HepG2 (cell line): Measurements from ENCODE around the gene CRAMP1. TPM values are rescaled to one million over a fixed set of nuclear protein-coding genes. Genes with fewer than 3 reads are reported as not detected.

Experiments
- ATAC-seq: fragments of 200-7000 bp; cut with Tn5 transposase; 3 replicates; pipeline ENCODE4 v1.9.1; 2020; ENCODE audit warnings: mild to moderate bottlenecking, moderate library complexity
- BruUV-seq: library from RNA; stranded (reverse); fragments of 400-500 nt; replicated peaks from 2 replicates; lab custom pipeline; 2021; lab: Mats Ljungman, UMichigan
- CTCF ChIA-PET: fragments of 300-600 bp; formaldehyde crosslinking; extraction: SDS; loops from one replicate; lab custom pipeline; 2021; ENCODE audit warnings: low total read pairs, inconsistent platforms, low intra/inter-chr PET ratio; lab: Yijun Ruan, JAX
- POLR2A ChIA-PET: fragments of 350-600 bp; sonication (Branson Sonifier 250); formaldehyde crosslinking; loops from one replicate; lab custom pipeline; 2020; ENCODE audit warnings: antibody characterized with exemption, inconsistent platforms; lab: Yijun Ruan, JAX
- DNase-seq: peaks from one replicate; pipeline ENCODE4 v3.0.0-alpha.2; 2015; ENCODE audit warnings: low spot score
- FAIRE-seq: peaks from 3 replicates; lab custom pipeline; 2011; peaks lifted over from hg19 to GRCh38; lab: Jason Lieb, UNC
- H2AFZ ChIP-seq: one replicate; pipeline ENCODE4 v1.6.1; 2011; ENCODE audit warnings: low read length, inconsistent platforms
- H3K27ac ChIP-seq: fragments of 300-600 bp; 3 replicates; pipeline ENCODE4 v1.8.0; 2011; ENCODE audit warnings: mixed run types, mild to moderate bottlenecking, mixed read lengths, low read length, inconsistent platforms; ENCODE audit not compliant: insufficient read depth; ENCODE audit errors: extremely low read length
- H3K27me3 ChIP-seq, 2 experiments: fragments of 200-600 bp in 1 of 2; 2 replicates in 1 of 2; 3 replicates in 1 of 2; pipeline versions ENCODE4 v1.6.0 to v1.8.0; 2011; ENCODE audit warnings: low read length in 2 of 2, mild to moderate bottlenecking in 2 of 2, moderate library complexity in 2 of 2, inconsistent platforms in 1 of 2; ENCODE audit not compliant: insufficient read depth in 2 of 2, control insufficient read depth in 1 of 2
- H3K36me3 ChIP-seq, 2 experiments: fragments of 200-600 bp in 1 of 2; replicated peaks in 1 of 2; 2 replicates in 1 of 2; 3 replicates in 1 of 2; pipeline versions ENCODE4 v1.5.1 to v1.8.0; 2011; ENCODE audit warnings: low read length in 2 of 2, inconsistent platforms in 1 of 2; ENCODE audit not compliant: insufficient read depth in 2 of 2, control insufficient read depth in 1 of 2
- H3K4me1 ChIP-seq: 2 replicates; pipeline ENCODE4 v1.5.1; 2012; ENCODE audit warnings: low read length, inconsistent platforms; ENCODE audit not compliant: insufficient read depth
- H3K4me2 ChIP-seq: 2 replicates; pipeline ENCODE4 v1.6.0; 2011; ENCODE audit warnings: low read depth, low read length, inconsistent platforms
- H3K4me3 ChIP-seq, 3 experiments: fragments of 200-600 bp in 1 of 3; sonication (generic), shearing (Covaris generic) in 1 of 3; replicated peaks in 1 of 3; 2 replicates each; pipeline ENCODE4 v1.5.1; 2011 to 2016; ENCODE audit warnings: low read length in 3 of 3, inconsistent platforms in 2 of 3, low read depth in 2 of 3, mild to moderate bottlenecking in 2 of 3, control low read depth in 1 of 3, mixed read lengths in 1 of 3; ENCODE audit not compliant: insufficient read depth in 1 of 3
- H3K79me2 ChIP-seq: one replicate; pipeline ENCODE4 v1.6.1; 2011; ENCODE audit warnings: low read length, inconsistent platforms; ENCODE audit not compliant: insufficient read depth
- H3K9ac ChIP-seq: 2 replicates; pipeline ENCODE4 v1.6.0; 2011; ENCODE audit warnings: mild to moderate bottlenecking, low read depth, low read length, inconsistent platforms; ENCODE audit not compliant: insufficient read depth
- H3K9me3 ChIP-seq: 2 replicates; pipeline ENCODE4 v1.5.1; 2012; ENCODE audit warnings: mild to moderate bottlenecking, low read length
- H4K20me1 ChIP-seq: 2 replicates; pipeline ENCODE4 v1.6.0; 2011; ENCODE audit warnings: inconsistent platforms, mild to moderate bottlenecking, low read length, moderate library complexity; ENCODE audit not compliant: insufficient read depth
- AGO2 ChIP-seq: fragments of 200-400 bp; formaldehyde crosslinking; optimal IDR thresholded peaks from 2 replicates; pipeline ENCODE3; 2017; ENCODE audit warnings: mild to moderate bottlenecking, low read depth, low read length, moderate library complexity
- GTF2F1 ChIP-seq: fragments of 150-350 bp; IDR thresholded peaks from 2 replicates; pipeline ENCODE4 v1.6.1; 2014; ENCODE audit warnings: low read length
- NBN ChIP-seq: fragments of 450-650 bp; conservative IDR thresholded peaks from 2 replicates; pipeline ENCODE4 v1.6.1; 2017
- RARA ChIP-seq: IDR thresholded peaks from 2 replicates; pipeline ENCODE4 v1.6.1; 2016; ENCODE audit warnings: missing genetic modification reagents, missing compliant biosample characterization
- ZNF143 ChIP-seq: sonication (generic); formaldehyde crosslinking; IDR thresholded peaks from 2 replicates; pipeline ENCODE4 v1.4.0; 2020; ENCODE audit warnings: missing genetic modification reagents
- ZNF460 ChIP-seq: sonication (generic); formaldehyde crosslinking; IDR thresholded peaks from 2 replicates; pipeline ENCODE4 v1.5.1; 2020; ENCODE audit warnings: missing genetic modification reagents, mild to moderate bottlenecking, borderline replicate concordance
- ZNF556 ChIP-seq: sonication (generic); formaldehyde crosslinking; IDR thresholded peaks from 2 replicates; pipeline ENCODE4 v1.4.0; 2020; ENCODE audit warnings: mild to moderate bottlenecking, missing genetic modification reagents, borderline replicate concordance
- ZNF557 ChIP-seq: sonication (generic); formaldehyde crosslinking; IDR thresholded peaks from 2 replicates; pipeline ENCODE4 v1.4.0; 2020; ENCODE audit warnings: missing genetic modification reagents
- WGBS: methylation state at CpG from one replicate; pipeline ENCODE4 v1.1.6; 2017; ENCODE audit warnings: low lambda C conversion rate; 5-methylcytosine and 5-hydroxymethylcytosine counted together
- in situ Hi-C: cut with HindIII; loops from 2 replicates; pipeline ENCODE4 v1.10.0; 2017; ENCODE audit warnings: low pct_unique_long_range_greater_than_20kb; ENCODE audit not compliant: extremely low pct_ligation_motif_present
- intact Hi-C: fragments of 100-400 bp; cut with micrococcal nuclease; formaldehyde crosslinking; loops from one replicate; pipeline ENCODE4 v1.10.0; 2022; ENCODE audit not compliant: unreplicated experiment
- polyA plus RNA-seq, 8 experiments: library from polyadenylated mRNA; depleted of rRNA in 3 of 8; stranded (reverse) in 7 of 8; unstranded in 1 of 8; fragments of >200 nt; fragmentation: Illumina TruSeq in 4 of 8; extraction: Trizol in 4 of 8; gene quantifications; 2 replicates each; pipeline versions ENCODE4 v1.2.1 to v1.2.3, GENCODE V29; 2011 to 2016; ENCODE audit warnings: low read depth in 4 of 8, missing spikeins in 1 of 8, mixed read lengths in 1 of 8; ENCODE audit not compliant: insufficient read depth in 1 of 8
- total RNA-seq, 5 experiments: library from RNA; depleted of rRNA; stranded (reverse); fragments of >200 nt; fragmentation: Illumina TruSeq; extraction: Trizol; gene quantifications; 2 replicates each; pipeline ENCODE4 v1.2.3, GENCODE V29; 2016; ENCODE audit warnings: low read depth in 1 of 5
- TF ChIP-seq, protein P1 (sequence below): fragments of 450-650 bp; IDR thresholded peaks from 2 replicates; pipeline ENCODE4 v1.6.1; 2017

Gene CRAMP1
- total and polyA plus RNA-seq, 2 of the 13 experiments (the other 11 are each of a cell fraction or from before 2014, with no cell fraction given), result 6.8 to 9.7 TPM

DNA sequence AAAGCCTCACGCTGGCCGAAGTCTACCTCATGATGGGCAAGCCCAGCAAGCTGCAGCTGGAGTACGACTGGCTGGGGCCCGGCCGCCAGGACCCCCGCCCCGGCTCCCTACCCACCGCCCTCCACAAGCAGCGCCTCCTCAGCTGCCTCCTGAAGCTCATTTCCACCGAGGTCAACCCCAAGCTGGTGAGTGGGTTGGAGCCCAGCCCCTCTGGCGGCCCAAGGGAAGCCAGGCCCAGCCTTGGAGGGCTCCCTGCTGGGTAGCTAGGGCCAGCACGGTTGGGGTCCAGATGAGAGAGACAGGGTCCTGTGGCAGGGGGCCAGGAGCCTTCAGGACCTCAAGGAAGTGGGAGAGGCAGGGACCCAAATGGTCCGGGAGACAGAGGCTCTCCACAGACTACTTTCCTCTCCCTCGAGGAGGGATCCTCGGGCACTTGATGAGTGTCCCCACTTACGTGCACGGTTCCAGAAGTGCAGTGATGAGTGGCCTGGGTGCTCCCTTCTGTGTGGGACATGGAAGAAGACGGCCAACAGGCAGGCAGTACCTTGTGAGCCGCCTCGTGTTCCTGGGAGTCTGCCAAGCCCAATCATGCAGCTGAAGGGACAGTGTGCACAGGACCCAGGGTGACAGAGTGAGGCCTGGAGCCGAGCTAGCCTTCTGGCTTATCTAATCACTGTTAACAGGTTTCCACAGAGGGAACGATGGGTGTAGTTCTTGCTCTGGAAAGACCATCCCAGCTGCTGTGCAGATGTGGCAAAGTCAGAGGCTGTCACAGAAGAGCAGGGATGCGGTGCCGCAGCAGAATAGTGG is 44.9 kb downstream of the CRAMP1 start:
- DNase-seq (no peak), ATAC-seq (no peak; the same call in 2 of the 3 replicates)
- no peak overlapping the region for H2AFZ ChIP-seq
- 93% methylated on average over 12 of the region's 24 CpGs for WGBS
- TF ChIP-seq AGO2 (peak; percentile 14), NBN (no peak)
- TF ChIP-seq, all 625 proteins: peak for 1
- Histone ChIP-seq H3K4me1 (no peaks in the 10 kb centered on the region), H3K27me3 (no peaks in the 10 kb centered on the region), H3K4me3 (no peak overlapping the region), H3K36me3 (peaks cover 25 to 58% of the 10 kb centered on the region in 2 experiments), H3K79me2 (no peaks in the 10 kb centered on the region), H3K4me2 (no peak overlapping the region), H3K27ac (no peak overlapping the region), H4K20me1 (no peaks in the 10 kb centered on the region; the same call in 1 of the 2 replicates), H3K9me3 (no peaks in the 10 kb centered on the region), H3K9ac (no peak overlapping the region)
- no TSS peak for BruUV-seq
- no peak for FAIRE-seq
- intact Hi-C loops (no loop called here), in situ Hi-C loops (no loop called here)
- ChIA-PET CTCF (no interaction called here), POLR2A (no interaction called here)

DNA sequence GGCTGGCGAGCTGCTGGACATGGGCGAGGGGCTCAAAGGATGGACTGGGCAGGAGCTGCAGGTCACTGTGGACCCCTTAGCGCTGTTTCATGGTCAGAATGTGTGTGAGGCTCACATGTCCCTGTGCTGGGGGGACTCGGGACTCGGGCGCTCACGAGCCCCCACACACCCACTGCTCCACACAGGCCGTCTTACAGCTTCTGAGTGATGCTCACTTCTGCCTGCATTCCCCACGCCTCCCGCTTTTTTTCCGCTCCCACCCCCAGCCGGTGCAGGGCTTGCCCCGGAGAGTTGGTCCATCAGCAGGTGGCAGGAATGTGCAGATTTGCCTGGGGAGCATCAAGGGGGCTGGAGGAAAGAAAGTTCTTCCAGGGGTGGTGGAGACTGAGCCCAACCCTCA is 45.7 kb downstream of the CRAMP1 start:
- FAIRE-seq, result no peak
- H3K9me3 ChIP-seq, result no peaks in the 10 kb centered on the region
- no peaks in the 10 kb centered on the region for H3K4me1 ChIP-seq
- no peak for ATAC-seq
- no peaks in the 10 kb centered on the region for H3K79me2 ChIP-seq
- H3K27ac ChIP-seq, result no peak overlapping the region
- POLR2A ChIA-PET, result no interaction called here
- no peak overlapping the region for H2AFZ ChIP-seq
- TF ChIP-seq ZNF143 (no peak), GTF2F1 (no peak), ZNF460 (CRISPR knock-in tag) (no peak), ZNF557 (no peak), ZNF556 (CRISPR knock-in tag) (no peak), RARA (CRISPR knock-in tag) (no peak)
- TF ChIP-seq, protein P1, sequence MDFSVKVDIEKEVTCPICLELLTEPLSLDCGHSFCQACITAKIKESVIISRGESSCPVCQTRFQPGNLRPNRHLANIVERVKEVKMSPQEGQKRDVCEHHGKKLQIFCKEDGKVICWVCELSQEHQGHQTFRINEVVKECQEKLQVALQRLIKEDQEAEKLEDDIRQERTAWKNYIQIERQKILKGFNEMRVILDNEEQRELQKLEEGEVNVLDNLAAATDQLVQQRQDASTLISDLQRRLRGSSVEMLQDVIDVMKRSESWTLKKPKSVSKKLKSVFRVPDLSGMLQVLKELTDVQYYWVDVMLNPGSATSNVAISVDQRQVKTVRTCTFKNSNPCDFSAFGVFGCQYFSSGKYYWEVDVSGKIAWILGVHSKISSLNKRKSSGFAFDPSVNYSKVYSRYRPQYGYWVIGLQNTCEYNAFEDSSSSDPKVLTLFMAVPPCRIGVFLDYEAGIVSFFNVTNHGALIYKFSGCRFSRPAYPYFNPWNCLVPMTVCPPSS, result no peak
- no peaks in the 10 kb centered on the region for H4K20me1 ChIP-seq
- in situ Hi-C loops, result no loop called here
- H3K36me3 ChIP-seq, result peaks cover 27 to 58% of the 10 kb centered on the region in 2 experiments
- H3K9ac ChIP-seq, result no peak overlapping the region
- no peak overlapping the region for H3K4me2 ChIP-seq
- DNase-seq, result no peak
- no TSS peak for BruUV-seq
- no peaks in the 10 kb centered on the region for H3K27me3 ChIP-seq
- H3K4me3 ChIP-seq, result no peak overlapping the region
- intact Hi-C loops, result no loop called here
- WGBS, result 93% methylated on average over 9 of the region's 13 CpGs
- CTCF ChIA-PET, result no interaction called here
